HG03442 (cell line): ENCODE measurements around the gene PLB1.

ENCODE experiments used
- ATAC-seq: cut with Tn5 transposase; IDR thresholded peaks from one replicate; pipeline ENCODE4 v1.9.1; 2021; ENCODE audit warnings: mild to moderate bottlenecking, moderate library complexity; ENCODE audit not compliant: unreplicated experiment

Gene PLB1

DNA sequence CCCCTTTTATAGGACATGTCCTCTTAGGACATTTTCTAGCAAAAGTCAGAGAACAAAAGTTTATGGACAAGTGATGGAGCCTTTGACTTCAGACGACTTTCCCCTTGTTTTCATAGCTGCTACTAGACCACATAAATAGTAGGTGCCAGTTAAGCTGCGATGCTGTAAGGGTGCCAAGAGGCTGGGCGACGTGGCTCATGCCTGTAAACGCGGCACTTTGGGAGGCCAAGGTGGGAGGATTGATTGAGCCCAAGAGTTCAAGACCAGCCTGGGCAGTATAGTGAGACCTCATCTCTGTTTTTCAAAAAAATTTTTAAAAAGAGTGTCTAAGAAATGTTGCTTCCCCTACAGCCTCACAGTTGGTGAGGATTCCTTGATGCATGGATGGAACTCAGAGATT lies 2.2 kb upstream of the PLB1 start:
- no peak for ATAC-seq

DNA sequence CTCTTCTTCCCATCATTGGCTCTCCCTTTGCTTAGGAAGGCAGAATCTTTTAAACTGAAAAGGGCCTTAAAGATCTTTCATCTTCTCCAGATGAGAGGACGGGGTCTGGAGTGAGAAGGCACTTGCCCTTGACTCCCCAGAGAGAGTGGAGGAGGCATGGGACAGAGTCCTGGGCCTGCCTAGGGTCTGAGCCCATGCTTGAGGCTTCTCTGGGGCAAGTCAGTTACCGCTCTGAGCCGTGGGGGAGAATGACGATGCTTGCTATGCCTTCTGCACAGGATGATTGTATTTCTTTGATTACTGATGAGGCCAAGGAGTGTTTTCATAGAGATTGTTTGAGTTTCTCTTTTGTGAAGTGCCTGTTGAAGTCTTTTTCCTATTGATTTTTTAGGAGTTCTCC lies 921 bp downstream of the PLB1 start:
- ATAC-seq: no peak

DNA sequence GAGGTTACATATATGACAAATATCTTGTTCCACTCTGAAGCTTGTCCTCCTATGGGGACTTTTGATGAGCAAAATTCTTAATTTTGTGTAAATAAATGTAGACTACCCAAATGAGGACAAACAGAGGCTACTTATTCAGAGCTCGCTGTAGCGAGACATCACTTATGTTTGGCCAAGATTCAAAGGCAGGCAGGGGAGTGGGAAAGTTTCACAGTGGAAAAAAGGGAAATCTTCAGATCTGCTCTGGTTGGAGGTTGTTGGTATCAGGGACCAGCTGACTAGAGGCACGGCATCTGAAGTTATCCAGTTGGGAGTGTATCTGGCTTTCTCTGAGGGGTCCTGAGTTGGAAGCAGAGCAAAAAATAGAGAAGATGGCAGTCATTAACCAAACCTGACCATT lies 1.3 kb downstream of the PLB1 start:
- ATAC-seq: no peak

DNA sequence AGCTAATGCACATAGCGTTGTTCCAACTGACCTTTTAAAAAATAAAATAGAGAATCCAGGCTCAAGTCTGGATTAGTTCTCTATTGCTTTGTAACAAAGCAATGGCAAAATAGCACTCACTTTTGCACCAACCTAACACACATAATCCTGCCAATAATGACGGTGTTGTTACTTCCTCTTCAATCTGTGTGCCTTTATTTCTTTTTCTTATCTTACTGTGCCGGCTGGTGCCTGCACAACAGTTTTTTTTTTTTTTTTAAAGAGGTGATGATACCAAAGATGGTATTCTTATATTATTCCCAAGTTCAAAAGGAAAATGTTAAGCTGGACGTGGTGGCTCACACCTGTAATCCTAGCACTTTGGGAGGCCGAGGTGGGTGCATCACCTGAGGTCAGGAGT lies 3.4 kb downstream of the PLB1 start:
- ATAC-seq: no peak

DNA sequence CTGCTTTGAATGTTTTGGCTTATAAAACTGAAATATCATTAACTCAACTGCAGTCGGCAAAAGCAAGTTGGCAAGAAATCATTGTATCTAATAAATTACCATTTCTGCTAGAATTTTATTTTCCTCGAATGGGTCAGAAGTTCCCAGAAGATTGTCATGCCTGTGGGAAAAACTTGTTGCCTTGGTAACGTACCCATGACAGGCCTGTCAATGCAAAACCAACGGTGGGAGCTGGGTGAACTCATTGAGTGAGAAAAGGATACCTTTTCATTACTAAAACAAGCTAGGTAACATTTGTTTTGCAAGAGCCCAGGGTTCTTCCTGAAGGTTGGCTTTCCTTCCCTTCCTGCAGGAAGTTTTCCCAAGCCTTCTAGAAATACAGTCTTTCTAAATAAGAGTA lies 9.5 kb downstream of the PLB1 start:
- no peak for ATAC-seq

DNA sequence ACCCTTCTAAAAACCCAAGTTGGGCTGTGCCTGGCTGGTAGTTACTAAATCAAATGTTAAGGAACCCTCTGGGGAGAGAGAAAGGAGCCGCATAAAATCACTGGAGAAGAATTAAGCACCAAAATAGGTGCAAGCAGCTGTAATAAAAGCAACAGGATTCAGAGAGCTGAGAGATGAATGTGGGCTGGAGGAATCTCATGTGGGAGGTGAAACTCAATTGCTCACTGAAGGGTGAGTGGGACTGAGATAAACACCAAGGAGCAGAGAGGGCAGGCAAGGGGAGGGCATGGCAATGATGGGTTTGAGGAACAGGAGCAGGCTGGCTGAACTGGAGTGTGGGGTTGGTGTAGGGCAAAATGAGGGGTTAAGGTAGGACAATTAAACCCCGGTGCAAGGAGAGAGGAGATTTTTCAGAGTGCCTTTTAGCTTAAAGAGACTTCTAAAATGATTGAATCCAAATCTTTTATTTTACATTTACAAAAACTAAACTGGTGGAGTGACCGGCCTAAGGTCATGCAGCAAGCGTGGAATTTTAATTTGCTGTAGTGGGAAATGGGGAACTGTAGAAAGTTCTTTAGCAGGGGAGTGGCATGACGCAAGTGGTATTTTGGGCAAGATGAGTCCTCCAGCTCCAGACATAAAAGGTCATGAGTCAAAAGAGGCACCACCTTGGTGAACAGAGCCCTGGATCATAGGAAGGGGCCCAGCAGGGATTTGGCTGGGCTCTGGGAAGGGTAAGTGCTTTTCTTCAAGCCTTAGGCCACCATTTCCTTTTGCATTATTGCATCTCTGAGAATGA lies 10.5 kb downstream of the PLB1 start:
- no peak for ATAC-seq

DNA sequence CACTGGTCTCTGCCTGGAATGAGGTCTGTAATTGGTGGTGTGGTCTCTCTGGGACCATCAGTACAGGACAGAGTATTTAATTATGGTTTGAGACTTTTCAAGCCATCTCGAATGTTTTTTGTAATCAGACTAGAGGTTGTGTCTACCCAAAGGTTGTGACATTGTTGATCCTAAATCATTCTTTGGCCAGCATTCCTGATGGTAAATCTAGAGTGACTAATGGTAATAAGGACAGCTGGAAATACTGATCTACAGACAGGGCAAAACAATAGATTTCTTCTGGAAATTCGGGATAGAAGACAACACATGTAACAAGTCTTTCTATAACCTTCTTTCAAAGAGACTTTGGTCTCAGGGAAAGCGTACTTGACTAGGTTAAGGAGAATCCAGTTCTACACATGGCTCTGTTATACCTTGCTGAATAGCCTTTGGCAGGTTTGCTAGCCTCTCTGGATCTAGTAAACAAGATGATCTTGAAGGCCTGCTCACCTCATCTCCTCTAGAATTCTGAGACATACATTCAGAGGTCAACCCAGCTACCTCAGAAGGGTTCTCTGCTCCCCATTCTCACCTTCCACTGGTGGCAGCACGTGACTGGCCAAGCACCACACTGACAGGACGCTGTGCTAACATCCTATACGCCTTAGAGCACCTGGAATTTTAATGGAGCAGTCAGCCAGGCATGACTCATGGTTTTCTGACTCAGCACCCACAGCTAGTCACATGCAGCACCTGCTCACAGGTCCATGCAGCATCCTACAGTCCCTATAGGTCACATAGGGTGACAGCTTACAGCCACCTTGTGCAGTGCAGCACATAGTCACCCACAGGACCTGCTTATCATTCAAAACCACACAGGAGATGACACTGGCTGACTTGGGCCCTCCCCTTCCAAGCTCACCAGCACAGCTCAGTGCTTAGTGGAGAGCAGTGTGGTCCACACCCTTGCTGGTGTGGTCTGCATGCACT lies 12.2 kb downstream of the PLB1 start:
- ATAC-seq: no peak

DNA sequence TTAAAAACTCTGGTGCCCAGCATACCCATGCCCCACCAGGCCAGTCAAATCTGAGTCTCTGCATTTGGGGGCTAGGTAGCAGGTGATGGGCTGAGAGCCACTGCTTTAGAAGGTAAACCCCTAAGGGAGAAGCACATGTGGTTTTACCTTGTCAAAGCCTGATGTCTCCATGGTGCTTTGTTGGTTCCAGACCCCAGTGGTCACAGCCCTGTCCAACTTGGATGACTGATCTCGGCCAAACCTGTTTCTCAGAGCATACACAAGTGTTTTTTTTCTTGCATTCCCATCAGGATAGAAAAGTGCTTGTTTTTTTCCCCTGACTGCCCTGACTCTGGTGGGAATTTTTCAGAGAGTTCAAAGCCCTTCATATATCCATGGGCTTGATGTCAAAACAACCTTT lies 13.5 kb downstream of the PLB1 start:
- no peak for ATAC-seq

DNA sequence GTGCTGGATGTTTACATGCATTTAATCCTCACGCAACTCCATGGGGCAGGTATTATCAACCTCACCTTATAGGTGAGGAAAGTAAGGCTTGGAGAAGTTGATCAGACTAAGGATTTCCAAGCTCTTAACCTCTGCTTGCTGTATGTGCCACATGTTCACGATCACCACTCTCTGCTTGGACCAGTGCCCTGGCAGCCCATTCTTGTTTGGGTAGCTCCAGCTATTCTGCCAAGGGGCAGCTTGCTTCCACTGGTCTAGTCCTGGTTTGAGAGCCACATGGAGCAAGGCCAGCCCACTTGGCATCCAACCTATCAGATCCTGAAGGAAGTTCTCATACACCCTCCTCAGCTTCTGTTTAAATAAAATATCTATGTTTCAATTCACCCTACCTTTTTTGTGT lies 14.3 kb downstream of the PLB1 start:
- ATAC-seq: no peak

DNA sequence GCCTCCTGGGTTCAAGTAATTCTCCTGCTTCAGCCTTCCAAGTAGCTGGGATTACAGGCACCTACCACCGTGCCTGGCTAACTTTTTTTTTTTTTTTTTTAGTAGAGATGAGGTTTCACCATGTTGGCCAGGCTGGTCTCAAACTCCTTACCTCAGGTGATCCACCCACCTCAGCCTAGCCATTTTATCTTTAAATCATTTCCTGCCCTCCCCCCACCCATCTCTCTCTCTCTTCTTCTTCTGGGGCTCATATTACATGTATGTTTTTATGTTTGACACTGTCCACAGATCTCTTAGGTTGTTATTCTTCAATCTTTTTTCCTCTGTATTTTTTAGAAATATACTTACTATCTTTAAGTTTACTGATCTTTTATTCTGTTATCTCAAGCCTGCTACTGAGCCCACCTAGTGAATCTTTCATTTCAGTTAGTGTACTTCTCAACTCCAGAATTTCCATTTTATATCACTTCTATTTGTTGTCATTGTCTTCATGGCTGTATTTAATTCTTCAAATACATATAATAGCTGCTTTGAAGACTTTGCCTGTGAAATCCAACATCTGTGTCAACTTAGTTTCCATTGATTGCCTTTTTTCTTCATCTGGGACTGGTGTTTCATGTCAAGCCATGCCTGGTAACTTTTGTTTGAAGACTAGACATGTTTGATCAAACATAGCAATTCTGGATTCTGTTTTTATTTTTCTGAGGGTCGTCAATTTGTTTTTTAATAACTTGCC lies 16.2 kb downstream of the PLB1 start:
- no peak for ATAC-seq

DNA sequence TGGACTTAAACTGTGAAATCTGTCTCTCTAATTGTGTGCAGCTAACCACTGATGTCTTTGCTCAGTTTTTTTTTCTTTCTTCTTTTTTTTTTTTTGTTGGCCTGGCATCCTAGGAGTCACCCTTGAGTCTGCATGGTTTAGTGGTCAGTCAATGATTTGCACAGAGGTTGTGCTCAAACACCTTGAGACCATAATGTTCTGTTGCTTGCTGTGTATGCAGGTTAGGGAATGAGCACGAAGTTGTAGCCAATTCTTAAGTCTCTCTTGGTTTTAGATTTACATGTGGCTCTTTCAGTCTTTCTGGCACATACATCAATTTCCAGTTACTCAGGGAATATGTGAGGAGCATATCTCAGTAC lies 16.7 kb downstream of the PLB1 start:
- ATAC-seq: no peak

DNA sequence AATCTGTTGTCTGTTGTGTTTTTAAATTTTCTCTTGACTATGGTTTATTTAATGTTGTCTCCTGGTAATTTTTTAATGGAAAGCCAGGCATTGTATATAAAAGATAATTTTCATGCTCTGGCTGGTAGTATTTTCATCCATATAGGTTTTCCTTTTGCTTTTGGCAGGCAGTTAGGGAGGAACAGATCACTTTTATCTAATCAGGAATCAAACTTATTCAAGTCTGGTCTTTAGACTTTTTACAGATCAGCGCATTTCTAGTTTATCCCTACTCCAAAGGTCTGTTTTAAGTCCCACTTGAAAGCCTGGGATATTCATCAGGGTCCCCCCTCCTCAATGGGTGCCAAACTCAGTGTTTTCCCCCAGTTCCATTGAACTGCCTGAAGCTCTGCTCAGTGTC lies 17.2 kb downstream of the PLB1 start:
- ATAC-seq: no peak

DNA sequence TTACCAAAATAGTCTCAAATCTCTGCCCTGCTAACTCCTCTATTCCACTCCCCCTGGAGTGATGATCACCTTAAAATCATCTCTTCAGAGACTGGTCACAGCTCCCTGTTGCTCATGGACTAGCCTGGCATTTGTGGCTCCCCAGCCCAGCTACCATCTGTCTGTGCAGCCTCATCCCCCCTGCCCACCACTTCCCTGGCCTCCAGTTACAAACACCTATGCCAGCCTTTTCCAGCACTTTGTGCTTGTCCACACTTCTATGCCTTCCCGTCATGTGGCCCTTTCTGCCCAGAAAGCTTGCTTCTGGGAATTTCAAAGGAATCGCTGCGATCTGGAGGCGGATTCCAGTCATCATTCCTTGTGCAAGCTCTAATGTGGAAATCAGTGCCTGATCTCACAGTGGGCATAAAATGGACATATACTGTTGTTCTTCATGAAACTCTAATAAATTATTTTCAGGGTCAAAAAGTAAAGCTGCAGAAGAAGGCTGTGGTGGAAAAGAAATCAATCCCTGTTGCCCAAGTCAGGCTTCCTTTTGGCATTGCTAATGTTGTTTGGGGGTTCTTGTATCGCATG lies 19.4 kb downstream of the PLB1 start:
- ATAC-seq: no peak

DNA sequence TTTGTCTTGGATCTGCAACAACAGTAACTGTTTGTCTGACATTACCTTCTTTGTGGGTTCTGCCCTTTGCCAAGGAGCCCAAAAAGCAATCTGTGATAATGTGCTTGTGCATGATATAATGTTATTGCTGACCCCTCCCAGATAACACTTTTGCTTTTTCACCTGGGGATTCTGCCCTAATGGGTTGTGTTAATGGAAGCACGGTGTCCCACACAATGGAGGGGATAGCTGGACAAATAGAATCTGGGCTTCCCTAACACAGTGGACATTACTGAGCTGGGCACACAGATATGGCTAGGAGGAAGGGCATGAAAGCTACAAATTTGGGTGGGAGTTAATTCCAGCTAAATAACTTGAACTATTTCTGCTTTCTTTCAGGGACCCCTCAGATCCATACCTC lies 20.6 kb downstream of the PLB1 start:
- ATAC-seq: no peak

DNA sequence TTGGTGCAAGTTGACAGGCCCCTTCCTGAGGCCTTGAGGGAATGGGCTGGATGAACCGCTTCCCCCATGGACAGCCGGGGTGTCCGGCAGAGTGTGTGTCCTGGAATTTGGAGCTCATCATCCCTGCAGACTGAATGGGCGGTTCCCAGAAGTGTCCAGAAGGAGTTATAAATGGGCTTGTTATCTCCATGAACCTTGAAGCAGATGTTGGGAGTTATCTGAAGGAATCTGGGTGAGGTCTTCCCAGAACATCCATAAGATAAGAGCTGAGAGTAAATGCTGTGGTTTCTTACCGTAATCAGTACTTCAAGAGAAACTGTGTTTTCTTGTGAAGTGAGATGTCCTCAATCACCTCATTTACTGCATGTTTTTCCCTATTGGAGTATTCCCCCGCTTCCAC lies 21.1 kb downstream of the PLB1 start:
- ATAC-seq: no peak

DNA sequence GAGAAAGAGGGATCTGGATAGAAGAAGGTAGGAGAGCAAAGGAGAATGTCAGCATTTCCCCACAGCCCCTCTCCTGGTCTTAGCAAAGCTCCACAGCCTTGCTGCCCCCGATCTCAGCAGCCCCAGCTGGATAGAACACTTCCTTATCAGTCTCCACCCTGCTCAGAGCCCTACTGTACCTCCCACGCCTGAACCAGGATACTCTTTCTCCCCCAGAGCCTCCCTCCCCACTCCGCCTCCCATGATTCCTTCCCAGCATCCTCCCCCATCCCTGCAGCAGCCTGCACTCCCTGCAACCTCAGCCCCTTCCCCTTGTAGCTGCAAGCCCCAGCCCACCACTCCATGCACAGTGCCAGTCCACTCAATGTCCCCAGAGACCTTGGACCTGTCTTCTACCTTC lies 25.8 kb downstream of the PLB1 start:
- ATAC-seq: no peak

DNA sequence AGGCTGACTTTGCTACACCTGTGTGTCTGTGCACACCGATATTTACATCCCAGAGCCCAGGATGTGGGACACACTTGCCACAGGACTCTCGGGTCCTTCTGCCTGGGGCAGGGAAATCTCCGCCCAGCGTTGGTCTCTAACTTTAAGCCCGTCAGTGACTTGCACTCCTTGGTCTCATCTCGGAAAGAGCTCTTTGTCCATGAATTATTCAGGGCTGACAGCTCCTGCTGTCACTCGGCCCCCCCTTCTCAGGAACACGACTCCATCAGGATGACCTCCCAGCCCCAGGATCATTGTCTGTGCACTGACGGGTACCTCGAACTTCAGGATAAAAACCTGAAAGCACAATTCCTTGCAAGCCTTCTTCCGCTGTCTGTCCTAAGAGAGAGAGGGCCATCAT lies 26.6 kb downstream of the PLB1 start:
- no peak for ATAC-seq

DNA sequence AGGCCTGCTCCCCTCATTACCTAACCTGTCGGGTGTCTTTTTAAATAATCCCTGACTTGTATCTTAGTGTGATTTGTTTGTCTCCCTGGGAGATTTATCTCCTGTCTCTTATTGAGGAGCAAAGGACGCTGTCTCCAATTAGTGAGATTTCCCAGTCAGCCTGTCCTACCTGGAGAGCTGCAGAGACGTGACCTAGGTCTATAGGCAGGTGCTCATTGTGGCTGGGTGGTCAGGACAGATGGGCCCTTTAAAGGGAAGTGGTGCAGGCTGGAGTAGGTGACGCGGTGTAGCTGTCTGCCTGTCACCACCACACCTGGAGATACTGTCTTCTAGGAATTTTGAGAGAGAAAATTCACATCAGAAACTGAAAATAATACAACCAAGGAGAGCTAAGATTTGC lies 28.0 kb downstream of the PLB1 start:
- ATAC-seq: no peak

DNA sequence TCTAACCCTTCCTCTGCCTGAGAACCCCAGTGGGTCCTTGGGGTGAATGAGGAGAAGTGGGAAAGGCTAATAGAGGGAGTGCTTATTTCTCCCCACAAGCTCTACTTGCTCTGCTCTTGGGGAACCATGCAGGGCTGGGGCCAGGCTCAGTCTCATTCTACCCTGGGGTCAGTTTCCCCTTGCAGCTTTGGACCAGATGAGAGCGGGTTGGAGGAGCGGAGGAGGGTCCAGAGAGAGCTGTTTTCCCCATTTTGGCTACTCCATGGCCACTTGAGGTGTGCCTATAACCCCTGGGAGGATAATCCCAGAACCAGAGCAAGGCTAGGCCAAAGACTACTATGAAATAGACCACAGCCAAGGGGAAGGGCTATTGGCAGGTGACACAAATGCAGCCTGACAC lies 29.6 kb downstream of the PLB1 start:
- no peak for ATAC-seq

DNA sequence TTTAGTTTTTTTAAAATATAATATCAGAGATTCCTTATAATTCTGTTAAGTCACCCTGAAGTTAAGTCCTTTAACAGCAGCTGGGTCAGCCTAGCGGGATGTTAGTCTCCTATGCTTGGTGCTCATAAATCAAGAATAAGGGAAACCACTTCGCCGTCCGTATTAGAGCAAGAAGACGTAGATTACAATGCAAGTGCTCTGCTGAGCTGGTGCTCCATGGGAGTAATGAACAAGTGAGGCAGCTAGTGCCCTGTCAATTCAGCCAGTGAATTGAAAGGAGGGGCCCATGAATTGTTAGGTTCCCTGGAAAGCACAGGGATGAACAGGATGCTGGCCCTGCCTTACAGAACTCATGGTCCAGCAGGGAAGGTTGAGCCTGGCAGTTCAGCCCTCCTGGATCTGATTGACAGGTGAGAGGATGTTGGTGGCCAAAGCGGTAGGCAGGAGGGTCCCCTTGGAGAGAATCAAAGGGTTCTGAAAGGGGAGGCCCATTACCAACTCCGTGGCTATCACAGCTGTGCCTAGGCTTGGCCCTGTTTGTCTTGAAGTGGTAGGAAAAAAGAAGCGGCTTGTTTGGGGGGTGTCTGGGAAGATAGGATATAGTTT lies 30.8 kb downstream of the PLB1 start:
- no peak for ATAC-seq

DNA sequence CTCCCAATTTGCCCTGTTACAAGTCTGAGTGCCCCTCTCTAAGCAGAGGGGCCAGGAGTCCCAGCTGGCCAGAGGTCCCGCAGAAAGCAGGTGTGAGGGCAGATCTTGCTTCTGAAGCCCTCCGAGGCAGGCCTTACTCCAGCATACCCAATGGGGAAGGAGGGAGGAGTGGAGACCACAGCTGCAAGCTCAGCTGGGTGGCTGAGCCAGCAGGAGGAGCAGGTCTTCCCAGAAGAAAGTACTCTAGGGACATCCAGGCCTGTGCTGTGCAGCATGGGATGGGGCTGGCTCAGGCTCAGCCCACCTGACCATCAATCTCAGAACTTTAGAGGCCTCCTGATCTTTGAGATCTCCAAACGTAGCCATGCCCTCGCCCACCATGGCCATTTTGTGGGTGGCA lies 31.3 kb downstream of the PLB1 start:
- no peak for ATAC-seq
